Measurements from ENCODE around the gene CNTNAP2. TPM values are rescaled to one million over a fixed set of nuclear protein-coding genes. Genes with fewer than 3 reads are reported as not detected.

Gene CNTNAP2
- total RNA-seq, 1 experiment from 2014 or later: 64.5 TPM

DNA sequence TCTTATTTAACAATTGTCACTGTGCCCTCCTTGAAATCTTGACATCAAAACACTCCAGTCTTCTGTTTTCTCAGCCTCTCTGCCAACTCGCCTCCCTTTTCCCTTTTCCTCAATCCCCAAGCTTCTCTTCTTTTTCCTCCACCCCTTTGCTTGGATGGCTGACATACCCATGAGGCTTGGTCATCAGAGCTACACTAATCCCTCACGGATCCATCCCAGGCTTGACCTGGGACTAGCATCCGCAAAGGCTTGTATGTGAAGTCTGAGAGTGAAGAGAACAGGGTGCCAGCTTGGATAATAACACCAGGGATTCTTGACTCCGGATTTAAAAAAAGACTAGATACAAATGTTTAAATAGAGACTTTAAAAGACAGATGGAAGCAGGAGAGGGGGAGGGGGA is 2045.2 kb downstream of the CNTNAP2 start:
- no peak overlapping the region for H3K27ac Mint-ChIP-seq
- Histone ChIP-seq H4K91ac (ENCODE audit: insufficient read length, low read depth, low read length) (no peak overlapping the region), H2BK5ac (ENCODE audit: insufficient read length, low read length) (no peak overlapping the region), H2AFZ (ENCODE audit: low read length) (no peak overlapping the region), H2AK5ac (ENCODE audit: insufficient read length, low read length) (no peak overlapping the region), H3K4ac (ENCODE audit: low read depth, low read length) (no peak overlapping the region), H3K79me2 (ENCODE audit: insufficient read depth, low read length) (no peaks in the 10 kb centered on the region), H3K9ac (ENCODE audit: extremely low read depth, insufficient read length, low read length) (no peak overlapping the region), H3K23me2 (ENCODE audit: insufficient read length, low read depth, low read length, poor library complexity, severe bottlenecking) (no peaks in the 10 kb centered on the region), H3K9me3 (ENCODE audit: control insufficient read depth, low read depth, low read length) (no peaks in the 10 kb centered on the region), H3K27ac (ENCODE audit: insufficient read length, low read depth, low read length) (no peak overlapping the region), H3K18ac (ENCODE audit: insufficient read length, low read depth, low read length) (no peak overlapping the region), H2BK12ac (ENCODE audit: insufficient read length, low read depth, low read length) (no peak overlapping the region), H3K4me1 (ENCODE audit: insufficient read depth, low read length) (no peaks in the 10 kb centered on the region), H3K27me3 (ENCODE audit: insufficient read depth, low read length) (no peaks in the 10 kb centered on the region), H3K14ac (ENCODE audit: insufficient read depth, low read length) (no peak overlapping the region), H4K5ac (ENCODE audit: insufficient read length, low read depth, low read length) (no peak overlapping the region), H3K4me2 (ENCODE audit: insufficient read depth, insufficient read length, low read length) (no peak overlapping the region), H3K56ac (ENCODE audit: insufficient read length, low read depth, low read length) (no peak overlapping the region), H3T11ph (ENCODE audit: low read length) (no peak overlapping the region), H3K23ac (ENCODE audit: insufficient read length, low read depth, low read length) (no peak overlapping the region), H2BK20ac (ENCODE audit: low read depth, low read length, poor library complexity, severe bottlenecking) (no peak overlapping the region), H2BK15ac (ENCODE audit: low read depth, low read length) (no peak overlapping the region), H4K8ac (replicated peaks; ENCODE audit: insufficient read length, low read depth, low read length) (no peak overlapping the region), H4K20me1 (ENCODE audit: control insufficient read depth, insufficient read depth, insufficient read length) (no peaks in the 10 kb centered on the region), H2BK120ac (ENCODE audit: low read depth, low read length, poor library complexity, severe bottlenecking) (no peak overlapping the region), H3K79me1 (ENCODE audit: insufficient read depth, low read depth, low read length, poor library complexity, severe bottlenecking) (no peaks in the 10 kb centered on the region)
- no peak for DNase-seq
- no peak overlapping the region for H3K4me3 Mint-ChIP-seq
- WGBS (ENCODE audit: extremely low coverage, insufficient read length, low lambda C conversion rate): no CpG with 5 or more reads among the region's 4 CpGs
- peaks cover 0 to 3% of the 10 kb centered on the region in 2 experiments; a peak in 1 of 4 replicates for H3K4me1 Mint-ChIP-seq
- no peaks in the 10 kb centered on the region for H3K27me3 Mint-ChIP-seq (ENCODE audit: low read depth)
- TF ChIP-seq, protein P1, sequence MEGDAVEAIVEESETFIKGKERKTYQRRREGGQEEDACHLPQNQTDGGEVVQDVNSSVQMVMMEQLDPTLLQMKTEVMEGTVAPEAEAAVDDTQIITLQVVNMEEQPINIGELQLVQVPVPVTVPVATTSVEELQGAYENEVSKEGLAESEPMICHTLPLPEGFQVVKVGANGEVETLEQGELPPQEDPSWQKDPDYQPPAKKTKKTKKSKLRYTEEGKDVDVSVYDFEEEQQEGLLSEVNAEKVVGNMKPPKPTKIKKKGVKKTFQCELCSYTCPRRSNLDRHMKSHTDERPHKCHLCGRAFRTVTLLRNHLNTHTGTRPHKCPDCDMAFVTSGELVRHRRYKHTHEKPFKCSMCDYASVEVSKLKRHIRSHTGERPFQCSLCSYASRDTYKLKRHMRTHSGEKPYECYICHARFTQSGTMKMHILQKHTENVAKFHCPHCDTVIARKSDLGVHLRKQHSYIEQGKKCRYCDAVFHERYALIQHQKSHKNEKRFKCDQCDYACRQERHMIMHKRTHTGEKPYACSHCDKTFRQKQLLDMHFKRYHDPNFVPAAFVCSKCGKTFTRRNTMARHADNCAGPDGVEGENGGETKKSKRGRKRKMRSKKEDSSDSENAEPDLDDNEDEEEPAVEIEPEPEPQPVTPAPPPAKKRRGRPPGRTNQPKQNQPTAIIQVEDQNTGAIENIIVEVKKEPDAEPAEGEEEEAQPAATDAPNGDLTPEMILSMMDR (conservative IDR thresholded peaks at IDR 0.05): no peak
- no peaks in the 10 kb centered on the region for H3K9me3 Mint-ChIP-seq
- H3K36me3 Mint-ChIP-seq (ENCODE audit: insufficient read depth in 1 of 3, low read depth in 3 of 3): no peaks in the 10 kb centered on the region
